NOMO-1 treated with dmso at 0.1 percent for 144 hours (cell line): Measurements from ENCODE around the gene RTN4.
"Not testable (repeated sequence)": the region's sequence is repeated elsewhere in the genome, so short reads cannot be mapped to it uniquely, and the experiment has no call there.

ENCODE experiments used
- DNase-seq: peaks from one replicate; lab custom pipeline; 2025; ENCODE audit not compliant: unreplicated experiment; lab: John Stamatoyannopoulos, UW

RTN4 gene

GRCh38 chr2:55011831-55012671 is 38.2 kb downstream of the RTN4 start:
- DNase-seq: no peak

GRCh38 chr2:55010915-55011314 is 39.3 kb downstream of the RTN4 start:
- peak; percentile 41 for DNase-seq

- peak; percentile 46 for DNase-seq
Measured at GRCh38 chr2:55010149-55010591, 40.1 kb downstream of the RTN4 start.

- no peak for DNase-seq
Measured at GRCh38 chr2:55009277-55010060, 40.8 kb downstream of the RTN4 start.

- no peak for DNase-seq
Measured at GRCh38 chr2:55006306-55006705, 43.9 kb downstream of the RTN4 start.

- DNase-seq: no peak
Measured at GRCh38 chr2:55003706-55004639, 46.3 kb downstream of the RTN4 start.

- no peak for DNase-seq
Measured at GRCh38 chr2:55001716-55002115, 48.5 kb downstream of the RTN4 start.

GRCh38 chr2:55000341-55000740 is 49.9 kb downstream of the RTN4 start:
- no peak for DNase-seq

- DNase-seq: peak; percentile 17
Measured at GRCh38 chr2:54999182-54999581, 51.1 kb downstream of the RTN4 start.

GRCh38 chr2:54997826-54998225 is 52.4 kb downstream of the RTN4 start:
- no peak for DNase-seq

GRCh38 chr2:54995553-54995952 is 54.7 kb downstream of the RTN4 start:
- no peak for DNase-seq

GRCh38 chr2:54990694-54991093 is 59.6 kb downstream of the RTN4 start:
- not testable (repeated sequence) for DNase-seq

GRCh38 chr2:54988612-54989011 is 61.6 kb downstream of the RTN4 start:
- no peak for DNase-seq

- DNase-seq: no peak
Measured at GRCh38 chr2:54986264-54986663, 64.0 kb downstream of the RTN4 start.

- DNase-seq: no peak
Measured at GRCh38 chr2:54984476-54984875, 65.8 kb downstream of the RTN4 start.

GRCh38 chr2:54983345-54984220 is 66.7 kb downstream of the RTN4 start:
- no peak for DNase-seq

- DNase-seq: no peak
Measured at GRCh38 chr2:54981385-54981784, 68.9 kb downstream of the RTN4 start.

GRCh38 chr2:54979321-54980044 is 70.8 kb downstream of the RTN4 start:
- no peak for DNase-seq

- DNase-seq: no peak
Measured at GRCh38 chr2:54977149-54977548, 73.1 kb downstream of the RTN4 start.
